Stimulated activated CD8-positive, alpha-beta memory T cell treated with anti-CD3 and anti-CD28 coated beads, Interleukin-15, amount 100 ng/mL, for 48 hours (primary cell): ENCODE results near the gene UBIAD1.
"Not testable (repeated sequence)": the region's sequence is repeated elsewhere in the genome, so short reads cannot be mapped to it uniquely, and the experiment has no call there.

ENCODE experiments used
- DNase-seq, 2 donors: peaks; one replicate each; pipeline ENCODE4 v3.0.0-alpha.2; 2020; ENCODE audit warnings: low read depth in 2 of 2

UBIAD1 gene

DNA sequence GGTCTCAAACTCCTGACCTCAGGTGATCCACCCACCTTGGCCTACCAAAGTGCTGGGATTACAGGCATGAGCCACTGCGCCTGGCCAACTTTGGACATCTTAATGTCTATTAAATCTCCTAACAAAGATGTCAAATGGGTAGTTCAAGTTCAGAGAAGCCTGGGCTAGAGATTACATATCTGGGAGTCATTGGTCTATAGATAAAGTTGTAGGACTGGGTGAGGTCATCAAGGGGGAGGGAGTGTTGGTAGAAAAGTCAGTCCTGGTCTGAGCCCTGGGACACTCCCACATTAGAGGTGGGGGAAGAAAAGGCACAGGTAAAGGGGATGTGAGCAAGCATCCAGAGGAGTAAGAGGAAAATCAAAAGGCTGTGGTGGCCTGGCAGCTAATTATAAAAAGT, 6.6 kb downstream of the UBIAD1 start:
- no peak for DNase-seq

DNA sequence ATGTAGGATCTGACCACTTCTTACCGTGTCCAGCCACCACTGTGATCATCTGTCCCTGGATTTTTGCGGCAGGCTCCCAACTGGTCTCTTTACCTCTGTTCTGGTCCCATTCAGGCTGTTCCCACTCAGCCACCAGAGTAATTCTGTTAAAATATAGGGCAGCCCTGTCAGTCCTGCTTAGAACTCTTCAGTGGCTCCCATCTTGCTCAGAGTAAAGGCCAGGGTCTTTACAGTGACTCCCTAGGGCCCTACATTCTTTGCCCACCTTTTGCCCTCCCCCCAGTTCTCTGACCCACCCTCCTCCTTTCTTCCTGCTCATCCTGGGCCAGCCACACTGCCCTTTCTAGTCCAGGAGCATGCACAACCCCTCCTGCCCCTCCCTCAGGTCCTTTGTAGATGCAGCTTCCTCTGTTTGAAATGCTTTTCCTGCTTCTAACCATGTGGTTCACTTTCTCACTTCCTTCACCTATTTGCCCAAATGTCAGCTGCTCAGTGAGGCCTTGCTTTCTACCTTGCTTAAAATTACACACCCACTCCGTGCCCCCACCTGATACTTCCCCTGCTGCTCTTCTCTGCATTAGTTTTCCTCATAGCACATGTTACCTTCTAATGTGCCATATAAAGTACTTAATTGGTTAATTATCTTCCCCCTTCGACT, 7.8 kb downstream of the UBIAD1 start:
- no peak for DNase-seq

DNA sequence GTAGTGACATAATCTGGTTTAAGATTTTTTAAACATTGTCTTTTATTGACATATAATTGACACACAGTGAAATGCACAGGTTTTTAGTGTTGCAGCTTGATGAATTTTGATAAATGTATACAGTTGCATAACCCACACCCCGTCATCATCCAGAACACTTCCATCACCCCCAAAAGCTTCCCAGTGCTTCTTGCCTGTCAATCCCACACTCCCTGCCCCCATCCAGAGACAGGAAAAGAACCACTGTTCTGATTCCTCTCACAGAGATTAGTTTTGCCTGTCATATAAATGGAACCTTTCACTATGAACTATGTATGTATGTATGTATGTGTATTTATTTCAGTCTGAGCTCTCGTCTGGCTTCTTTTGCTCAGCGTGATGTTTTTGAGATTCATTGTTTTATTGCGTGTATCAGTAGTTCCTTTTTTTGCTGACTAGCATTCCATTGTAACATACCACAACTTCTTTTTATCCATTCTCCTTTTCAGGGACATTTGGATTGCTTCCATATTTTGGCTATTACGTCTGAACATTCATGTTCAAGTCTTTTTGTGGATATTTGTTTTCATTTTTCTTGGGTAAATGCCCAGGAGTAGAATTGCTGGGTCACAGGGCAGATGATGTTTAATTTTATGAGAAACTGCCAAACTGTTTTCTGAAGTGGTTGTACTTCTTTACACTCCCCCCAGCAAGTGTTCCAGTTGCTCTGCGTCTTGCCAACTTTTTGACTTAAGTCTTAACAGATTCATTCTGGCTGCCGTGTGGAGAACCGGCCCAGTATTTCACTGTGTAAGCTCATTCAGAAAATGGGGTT, 8.7 kb downstream of the UBIAD1 start:
- DNase-seq, result no peak

DNA sequence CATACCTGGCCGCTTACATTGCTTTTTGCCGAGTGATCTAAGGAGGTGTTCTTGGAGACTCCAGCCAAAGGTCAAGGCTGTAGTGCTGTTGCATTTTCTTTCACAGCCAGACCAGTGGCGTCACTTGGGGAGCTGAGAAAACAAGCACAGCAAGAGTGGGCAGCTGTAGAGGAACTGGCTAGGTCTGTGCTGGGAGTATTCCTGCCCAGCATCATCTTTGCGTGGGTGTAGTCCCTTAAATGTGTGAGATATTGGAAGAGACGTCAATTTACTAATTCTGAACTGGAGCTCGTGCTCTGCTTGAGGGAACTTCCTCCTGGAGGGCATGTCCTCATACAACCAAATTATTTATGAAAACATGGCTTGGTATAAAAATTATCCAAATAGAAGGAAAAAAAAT, 10.2 kb downstream of the UBIAD1 start:
- DNase-seq, result no peak

DNA sequence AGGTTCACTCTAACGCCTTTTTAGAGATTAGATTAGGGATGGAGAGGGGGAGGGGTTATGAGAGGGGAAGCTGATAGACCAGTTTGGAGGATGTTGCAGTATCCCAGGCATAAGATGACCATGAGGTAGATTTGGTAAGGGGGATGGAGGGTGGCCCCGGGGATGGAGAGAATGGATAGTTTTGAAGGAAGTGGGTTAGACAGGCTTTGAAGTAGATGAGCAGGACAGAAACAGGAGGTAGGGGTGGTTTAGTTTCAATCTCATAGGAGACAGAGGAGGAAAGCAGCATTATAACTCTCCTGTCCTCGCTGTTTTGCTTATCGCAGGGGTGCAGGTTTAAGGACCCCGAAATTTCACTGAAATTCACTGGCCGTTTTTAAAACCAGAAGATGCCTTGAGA, 11.8 kb downstream of the UBIAD1 start:
- DNase-seq, result no peak

DNA sequence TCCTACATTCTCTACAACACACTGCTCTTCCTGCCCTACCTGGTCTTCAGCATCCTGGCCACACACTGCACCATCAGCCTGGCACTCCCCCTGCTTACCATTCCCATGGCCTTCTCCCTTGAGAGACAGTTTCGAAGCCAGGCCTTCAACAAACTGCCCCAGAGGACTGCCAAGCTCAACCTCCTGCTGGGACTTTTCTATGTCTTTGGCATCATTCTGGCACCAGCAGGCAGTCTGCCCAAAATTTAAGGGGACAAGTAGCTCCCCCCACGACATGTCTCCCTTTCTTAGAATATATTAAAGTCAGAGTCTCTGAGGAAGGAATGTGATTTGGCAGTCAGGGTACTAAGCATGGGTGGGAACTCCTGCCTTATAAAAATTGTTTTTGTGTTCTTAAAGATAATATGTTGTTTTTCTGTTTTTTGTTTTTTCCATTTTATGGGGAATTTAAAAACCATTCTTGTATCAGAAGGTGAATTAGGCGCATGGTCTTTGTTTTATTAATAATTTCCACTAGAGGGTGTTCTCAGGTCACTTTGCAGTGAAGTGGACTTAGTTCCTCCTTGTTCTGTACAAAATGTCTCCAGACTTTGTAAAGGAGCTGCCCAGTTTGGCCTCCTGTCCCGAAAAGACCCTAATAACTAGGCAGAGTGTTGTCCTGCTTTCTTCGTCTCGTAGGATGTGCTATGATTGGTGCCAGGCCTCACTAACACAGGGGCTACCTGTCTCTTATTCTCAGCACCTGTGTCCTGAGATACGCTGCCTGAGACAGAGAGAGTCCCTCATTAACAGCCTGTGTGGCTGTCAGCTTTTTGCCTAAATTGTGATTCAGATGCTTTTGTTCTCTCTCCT, 13.1 kb downstream of the UBIAD1 start:
- no peak for DNase-seq

DNA sequence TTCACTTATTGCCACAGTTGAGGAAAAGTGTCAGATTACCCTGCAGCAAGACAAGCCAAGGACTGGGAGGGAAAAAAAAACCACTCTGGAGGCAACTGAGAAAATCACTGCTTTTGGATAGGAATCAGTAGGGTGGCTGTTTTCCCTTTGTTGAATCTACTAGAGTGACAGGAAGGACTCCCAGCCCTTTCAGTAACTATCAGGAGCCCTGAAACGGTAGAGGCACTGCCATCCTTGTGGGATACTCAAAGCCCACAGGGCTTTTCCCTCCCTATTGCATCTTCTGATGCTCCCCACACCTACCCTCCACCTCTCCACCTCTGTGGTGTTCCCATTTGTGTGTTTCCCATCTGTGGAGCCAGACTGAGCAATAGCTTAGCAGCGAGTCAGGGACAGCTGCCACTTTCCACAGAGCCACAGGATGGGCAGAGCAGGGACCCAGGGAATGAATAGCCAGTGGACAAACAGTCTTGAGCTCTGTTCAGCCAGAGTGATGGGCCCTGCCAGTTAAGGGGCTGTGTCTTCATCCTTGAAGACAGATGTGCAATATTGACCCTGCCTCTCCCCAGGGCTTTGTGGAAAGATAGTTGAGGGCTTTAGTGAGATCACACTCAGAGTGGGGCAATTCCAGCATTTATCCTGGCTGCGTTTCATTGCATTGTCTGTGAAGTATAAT, 13.9 kb downstream of the UBIAD1 start:
- DNase-seq, result no peak

DNA sequence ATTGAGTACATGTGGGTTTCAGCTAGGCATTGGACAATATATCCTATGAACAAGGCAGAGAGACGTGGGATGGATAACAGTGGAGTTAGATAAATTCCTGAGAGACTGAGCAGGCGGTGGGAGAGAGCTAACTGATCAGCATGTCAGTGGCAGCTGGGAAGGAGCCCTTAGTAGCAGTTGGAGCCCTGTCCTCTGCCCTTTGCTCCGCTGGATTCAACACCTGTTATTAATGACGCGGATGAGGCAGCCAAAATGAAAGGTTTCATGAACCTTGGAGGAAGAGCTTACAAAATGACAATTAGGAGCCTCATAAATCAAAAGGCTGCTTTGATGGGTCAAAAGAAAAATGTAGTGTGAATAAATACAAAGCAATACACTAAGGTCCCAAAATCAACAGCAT, 16.1 kb downstream of the UBIAD1 start:
- no peak for DNase-seq

DNA sequence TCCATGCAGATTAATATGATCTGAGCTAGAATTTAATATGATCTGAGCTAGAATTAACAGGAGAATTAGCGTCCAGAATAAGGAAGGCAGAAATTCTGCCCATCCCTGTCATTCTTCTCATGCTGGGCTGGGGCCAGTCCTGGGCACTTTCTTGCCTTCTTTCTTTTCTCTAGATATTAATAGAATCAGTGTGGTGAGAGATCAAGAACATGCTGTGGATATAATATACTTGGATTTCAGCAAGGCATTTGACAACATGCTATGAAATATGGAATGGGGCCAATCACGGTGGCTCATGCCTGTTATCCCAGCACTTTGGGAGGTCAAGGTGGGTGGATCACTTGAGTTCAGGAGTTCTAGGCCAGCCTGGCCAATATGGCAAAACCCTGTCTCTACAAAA, 18.1 kb downstream of the UBIAD1 start:
- no peak for DNase-seq

DNA sequence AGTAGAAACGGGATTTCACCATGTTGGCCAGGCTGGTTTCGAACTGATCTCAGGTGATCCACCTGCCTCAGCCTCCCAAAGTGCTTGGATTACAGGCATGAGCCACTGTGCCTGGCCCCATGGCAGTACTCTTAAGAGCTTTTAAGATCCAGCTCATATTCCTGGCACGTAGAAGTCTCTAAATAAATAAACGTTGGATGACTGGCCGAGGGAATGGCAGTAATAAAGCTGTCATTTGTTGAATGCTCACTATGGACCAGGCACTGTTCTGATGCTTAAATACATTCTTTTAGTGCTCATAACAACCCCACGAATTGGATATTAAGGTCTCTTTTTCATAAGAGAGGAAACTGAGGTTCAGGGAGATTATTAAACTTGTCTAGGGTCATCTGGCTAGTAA, 20.9 kb downstream of the UBIAD1 start:
- no peak for DNase-seq

DNA sequence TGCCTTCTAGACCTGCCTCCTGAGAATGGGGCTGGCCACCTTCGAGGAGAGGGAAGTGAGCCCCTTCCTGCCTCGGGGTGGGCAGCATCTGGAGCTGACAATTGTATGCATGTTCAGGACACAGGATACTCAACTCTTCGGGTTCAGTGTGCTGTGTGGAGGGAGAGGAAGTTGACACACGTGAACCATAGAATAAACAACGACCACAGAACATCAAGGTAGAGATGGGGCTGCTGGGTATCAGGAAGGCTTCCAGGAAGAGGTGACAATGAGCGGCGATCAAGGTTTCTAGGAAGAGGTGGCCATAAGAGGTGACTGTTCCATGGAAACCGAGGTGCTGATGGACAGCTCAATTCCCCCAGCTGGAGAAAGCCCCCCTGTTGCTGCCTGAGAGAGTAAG, 22.0 kb downstream of the UBIAD1 start:
- no peak for DNase-seq

DNA sequence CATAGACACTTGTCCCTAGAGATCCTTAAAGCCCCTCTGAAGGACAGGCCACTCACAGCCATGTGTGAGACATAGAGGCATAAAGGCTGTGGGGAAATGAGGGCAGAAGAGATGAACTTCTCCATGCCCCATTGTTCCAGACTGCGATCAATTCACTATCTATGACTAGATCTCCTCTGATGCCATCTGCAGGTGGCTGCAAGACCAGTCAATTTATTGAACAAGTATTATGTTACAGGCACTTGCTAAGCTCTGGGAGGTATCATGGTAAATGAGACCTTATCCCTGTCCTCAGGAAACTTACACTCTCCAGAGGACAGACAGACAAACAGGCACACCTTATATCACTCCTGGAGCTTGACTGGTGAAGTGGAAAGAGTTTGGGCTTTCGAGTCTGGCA, 22.9 kb downstream of the UBIAD1 start:
- no peak for DNase-seq

DNA sequence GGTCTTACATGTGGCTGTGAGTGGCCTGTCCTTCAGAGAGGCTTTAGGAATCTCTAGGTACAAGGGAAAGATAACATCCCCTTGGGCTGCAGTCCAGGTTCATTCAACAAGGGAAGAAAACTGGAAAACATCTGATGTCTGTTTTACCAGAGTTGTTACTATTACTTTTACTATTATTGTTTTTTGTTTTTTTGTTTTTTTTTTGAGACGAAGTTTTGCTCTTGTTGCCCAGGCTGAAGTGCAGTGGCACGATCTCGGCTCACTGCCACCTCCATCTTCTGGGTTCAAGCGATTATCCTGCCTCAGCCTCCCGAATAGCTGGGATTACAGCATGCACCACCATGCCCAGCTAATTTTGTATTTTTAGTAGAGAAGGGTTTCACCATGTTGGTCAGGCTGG, 24.8 kb downstream of the UBIAD1 start:
- DNase-seq, result not testable (repeated sequence)

DNA sequence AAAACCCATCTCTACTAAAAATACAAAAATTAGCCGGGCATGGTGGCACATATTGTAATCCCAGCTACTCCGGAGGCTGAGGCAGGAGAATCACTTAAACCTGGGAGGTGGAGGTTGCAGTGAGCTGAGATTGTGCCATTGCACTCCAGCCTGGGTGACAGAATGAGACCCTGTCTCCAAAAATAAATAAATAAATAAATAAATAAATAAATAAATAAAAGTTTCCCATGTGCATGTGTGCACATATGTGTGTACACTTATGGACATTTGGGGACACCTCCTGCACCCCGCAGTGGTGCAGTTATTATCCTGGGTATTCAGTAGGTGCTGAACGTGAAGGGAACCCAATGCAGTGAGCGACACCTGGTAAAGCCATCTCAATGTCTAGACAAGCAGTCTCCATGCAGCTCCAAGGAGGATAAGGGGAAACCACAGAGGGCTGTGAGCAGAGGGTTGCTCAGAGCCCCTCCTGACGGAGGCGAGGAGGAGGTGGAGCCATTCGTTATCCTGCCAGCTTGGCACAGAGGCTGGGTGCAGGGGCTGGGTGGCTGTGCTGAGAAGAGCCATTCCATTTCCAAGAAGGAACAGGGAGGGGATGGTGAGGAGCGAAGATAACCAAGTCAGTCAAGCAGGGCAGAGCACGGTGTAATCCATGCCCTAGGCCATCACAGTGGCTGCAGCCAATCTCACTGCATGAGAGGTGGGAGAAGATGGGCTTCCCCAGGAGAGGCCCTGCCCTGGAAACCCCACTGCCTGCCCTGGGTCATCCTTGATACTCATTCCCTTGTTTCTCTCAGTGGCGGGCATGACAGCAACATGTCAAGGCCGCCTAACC, 25.6 kb downstream of the UBIAD1 start:
- no peak for DNase-seq

DNA sequence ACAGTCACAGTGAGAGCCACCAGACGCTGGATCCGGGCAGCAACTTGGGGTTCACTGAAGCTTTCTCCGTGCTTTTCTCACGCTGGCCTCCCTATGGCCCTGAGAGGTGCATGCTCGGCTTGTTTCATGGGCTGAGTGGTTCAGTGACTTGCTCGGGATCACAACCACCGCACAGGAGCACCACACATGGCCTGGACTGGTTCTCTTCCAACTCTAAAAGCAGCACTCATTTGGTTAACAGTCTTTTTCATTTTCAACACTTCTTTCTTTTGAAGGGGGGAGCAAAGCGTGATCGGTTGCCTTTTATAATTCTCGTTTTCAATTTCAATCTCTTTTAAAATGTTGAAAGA, 26.2 kb downstream of the UBIAD1 start:
- no peak for DNase-seq

DNA sequence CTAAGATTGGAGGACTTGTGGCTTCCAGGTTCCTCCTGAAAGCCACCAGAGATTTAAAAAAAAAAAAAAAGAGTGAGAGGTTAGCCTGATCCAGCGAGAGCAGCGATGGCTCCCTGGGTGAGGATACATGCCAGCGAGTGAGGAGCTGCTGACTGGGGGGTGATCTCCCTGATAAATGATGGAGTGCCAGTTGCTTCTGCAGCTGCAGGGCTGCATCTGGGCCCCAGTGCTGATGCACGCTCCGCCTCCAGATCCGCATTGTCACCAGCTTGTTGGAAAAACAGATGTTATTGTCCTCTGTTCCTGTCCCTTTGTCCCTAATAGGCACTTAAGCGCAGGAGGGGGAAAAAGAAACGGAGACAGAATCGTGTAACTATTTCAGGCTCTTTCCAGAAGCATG, 28.6 kb downstream of the UBIAD1 start:
- DNase-seq, result no peak

DNA sequence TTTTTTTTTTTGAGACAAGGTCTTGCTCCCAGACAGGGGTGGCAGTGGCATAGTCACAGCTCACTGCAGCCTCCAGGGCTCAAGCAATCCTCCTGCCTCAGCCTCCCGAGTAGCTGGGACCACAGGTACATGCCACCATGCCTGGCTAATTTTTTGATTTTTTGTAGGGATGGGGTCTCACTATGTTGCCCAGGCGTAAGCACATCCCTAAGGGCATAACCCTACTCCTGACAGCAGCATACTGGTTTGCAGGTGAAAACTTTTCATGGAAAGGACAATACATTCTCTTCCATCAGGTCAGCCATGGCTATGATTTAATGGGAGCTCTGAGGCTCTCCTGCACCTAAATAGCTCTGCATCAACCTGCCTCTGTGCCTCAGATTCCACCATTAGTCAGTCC, 29.4 kb downstream of the UBIAD1 start:
- DNase-seq, result no peak

DNA sequence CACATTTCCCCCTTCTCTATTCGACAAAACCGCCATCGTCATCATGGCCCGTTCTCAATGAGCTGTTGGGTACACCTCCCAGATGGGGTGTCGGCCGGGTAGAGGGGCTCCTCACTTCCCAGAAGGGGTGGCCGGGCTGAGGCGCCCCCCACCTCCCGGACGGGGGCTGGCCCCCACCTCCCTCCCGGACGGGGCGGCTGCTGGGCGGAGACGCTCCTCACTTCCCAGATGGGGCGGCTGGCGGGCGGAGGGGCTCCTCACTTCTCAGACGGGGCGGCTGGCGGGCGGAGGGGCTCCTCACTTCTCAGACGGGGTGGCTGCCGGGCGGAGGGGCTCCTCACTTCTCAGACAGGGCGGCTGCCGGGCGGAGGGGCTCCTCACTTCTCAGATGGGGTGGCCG, 32.5 kb downstream of the UBIAD1 start:
- DNase-seq, result not testable (repeated sequence)

DNA sequence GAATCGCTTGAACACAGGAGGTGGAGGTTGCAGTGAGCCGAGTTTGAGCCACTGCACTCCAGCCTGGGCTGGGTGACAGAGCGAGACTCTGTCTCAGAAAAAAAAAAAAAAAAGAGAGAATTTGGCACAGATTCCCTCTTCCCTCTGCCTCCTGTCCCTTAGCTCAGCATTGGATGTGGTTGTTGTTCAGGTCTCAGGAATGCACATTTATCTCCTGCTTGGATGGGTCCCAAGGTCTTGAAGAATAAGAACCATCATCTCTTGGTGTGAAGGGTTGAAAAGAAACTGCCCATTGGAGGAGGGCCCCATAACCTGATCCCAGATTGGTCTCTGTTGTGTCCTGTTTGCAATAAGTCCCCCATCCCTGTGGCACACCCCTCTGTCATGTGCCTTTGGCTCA, 34.9 kb downstream of the UBIAD1 start:
- no peak for DNase-seq

DNA sequence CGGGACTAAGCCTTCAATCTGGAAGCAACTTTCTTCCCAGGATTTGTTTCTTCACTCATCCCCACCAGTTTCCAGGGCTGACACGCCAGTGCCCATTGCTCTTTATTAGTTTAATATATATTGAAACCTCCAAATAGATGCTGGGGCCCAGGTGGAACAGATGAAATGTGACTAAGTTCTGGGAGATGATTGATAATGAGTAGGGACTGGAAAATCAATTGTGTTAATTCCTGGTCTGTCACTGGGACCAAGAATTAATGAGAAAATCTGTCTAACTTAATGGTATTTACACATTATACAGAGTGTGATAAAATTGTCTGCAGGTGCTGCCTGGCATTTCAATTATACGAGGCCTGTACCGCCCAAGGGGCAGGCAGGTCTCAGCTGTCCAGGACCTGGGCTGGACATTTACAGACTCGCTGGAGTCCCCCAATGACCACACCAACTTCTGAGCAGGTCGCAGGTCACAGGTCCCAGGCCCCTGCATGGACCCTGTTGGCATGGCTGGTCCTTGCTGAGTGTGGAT, 35.8 kb downstream of the UBIAD1 start:
- no peak for DNase-seq

DNA sequence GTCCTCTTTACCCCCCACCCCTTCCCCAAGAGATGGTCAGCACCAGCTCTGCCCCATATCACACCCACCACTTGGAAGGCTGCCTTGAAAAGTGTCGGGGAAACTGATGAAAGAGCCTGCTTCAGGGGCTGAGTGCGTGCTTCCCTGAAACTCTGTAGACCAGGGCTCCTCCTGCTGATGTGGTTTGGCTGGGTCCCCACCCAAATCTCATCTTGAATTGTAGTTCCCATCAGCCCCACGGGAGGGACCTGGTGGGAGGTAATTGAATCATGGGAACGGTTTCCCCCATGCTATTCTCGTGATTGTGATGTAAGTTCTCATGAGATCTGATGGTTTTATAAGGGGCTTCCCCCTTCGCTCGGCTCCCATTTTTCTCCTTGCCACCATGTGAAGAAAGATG, 36.4 kb downstream of the UBIAD1 start:
- no peak for DNase-seq
